C4-2B (cell line): ENCODE measurements around the gene SIGLEC7.

ENCODE experiments used
- CTCF ChIP-seq: fragments of 450-650 bp; conservative IDR thresholded peaks from 2 replicates; pipeline ENCODE4 v1.5.1; 2017; ENCODE audit warnings: mild to moderate bottlenecking
- ZFX ChIP-seq: fragments of 450-650 bp; IDR thresholded peaks from 2 replicates; pipeline ENCODE4 v1.6.1; 2017

- no peak for TF ChIP-seq CTCF
- TF ChIP-seq ZFX, result no peak
These were observed 15.2 kb downstream of the SIGLEC7 start for GRCh38 chr19:51157265-51157664.
